SKM-1 (cell line): ENCODE measurements around the gene ECEL1.
"Not testable (repeated sequence)": the region's sequence is repeated elsewhere in the genome, so short reads cannot be mapped to it uniquely, and the experiment has no call there.

Experiments
- DNase-seq: peaks from one replicate; lab custom pipeline; 2025; ENCODE audit not compliant: unreplicated experiment; lab: John Stamatoyannopoulos, UW

The ECEL1 gene

GRCh38 chr2:232487385-232488096, at the start of gene ECEL1:
ECEL1 (minus strand) TSS chr2:232487834; CDS start chr2:232486653, 1,181 bp downstream.
- no peak for DNase-seq

GRCh38 chr2:232537079-232537478, 49.4 kb upstream of the ECEL1 start:
- no peak for DNase-seq

- no peak for DNase-seq
Measured at GRCh38 chr2:232535761-232536530, 48.3 kb upstream of the ECEL1 start.

DNA sequence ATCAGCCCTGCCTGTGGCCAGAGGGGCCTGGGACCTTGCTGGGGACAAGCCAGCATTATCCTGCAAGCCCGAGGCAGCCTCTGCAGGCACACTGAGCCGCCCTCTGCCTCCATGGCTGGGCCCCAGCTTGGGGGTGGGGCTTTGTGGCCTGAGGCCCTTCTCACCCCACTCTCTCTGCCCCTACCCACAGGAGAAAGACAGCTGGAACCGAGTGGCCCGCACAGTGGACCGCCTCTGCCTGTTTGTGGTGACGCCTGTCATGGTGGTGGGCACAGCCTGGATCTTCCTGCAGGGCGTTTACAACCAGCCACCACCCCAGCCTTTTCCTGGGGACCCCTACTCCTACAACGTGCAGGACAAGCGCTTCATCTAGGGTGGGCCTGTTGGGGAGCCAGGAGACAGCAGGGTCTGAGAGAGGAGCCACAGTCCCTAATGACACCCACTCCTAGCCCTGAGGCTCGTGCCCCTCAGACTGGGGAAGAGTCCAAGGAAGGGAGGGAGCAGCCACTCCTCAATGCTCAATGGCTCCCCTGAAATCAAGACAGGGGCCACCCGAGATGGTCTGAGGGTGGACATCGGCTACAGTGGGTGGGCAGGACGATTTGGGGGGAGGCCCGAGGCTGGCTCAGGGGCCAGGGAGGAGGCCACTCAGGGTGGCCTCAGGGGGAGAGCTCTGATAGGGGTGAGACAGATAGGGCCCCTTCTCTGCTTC, 47.5 kb upstream of the ECEL1 start:
- DNase-seq, result no peak

DNA sequence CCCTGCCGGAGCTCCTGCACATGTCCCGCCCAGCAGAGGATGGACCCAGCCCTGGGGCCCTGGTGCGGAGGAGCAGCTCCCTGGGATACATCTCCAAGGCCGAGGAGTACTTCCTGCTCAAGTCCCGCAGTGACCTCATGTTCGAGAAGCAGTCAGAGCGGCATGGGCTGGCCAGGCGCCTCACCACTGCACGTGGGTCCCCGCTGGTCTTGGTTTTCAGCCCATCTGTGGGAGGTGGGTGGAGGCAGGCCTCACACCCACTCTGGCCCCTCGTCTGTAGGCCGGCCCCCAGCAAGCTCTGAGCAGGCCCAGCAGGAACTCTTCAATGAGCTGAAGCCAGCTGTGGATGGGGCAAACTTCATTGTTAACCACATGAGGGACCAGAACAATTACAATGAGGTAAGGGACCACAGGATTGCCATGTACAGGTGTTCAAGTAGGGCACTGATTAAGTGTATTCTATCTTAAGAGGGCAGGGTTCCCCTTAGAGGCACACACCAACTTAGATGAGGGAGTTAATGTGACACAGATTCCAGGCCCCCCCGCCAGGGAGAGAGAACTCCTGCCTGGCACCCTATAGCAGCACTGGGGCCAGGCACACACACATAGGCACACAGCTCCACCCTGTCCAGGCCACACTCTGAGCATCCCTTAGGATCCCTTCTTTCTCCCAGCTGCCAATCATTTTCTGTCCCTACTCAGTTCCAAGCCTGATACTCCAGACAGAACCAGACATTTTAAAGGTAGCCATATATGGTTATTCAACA, 46.5 kb upstream of the ECEL1 start:
- no peak for DNase-seq

GRCh38 chr2:232532821-232533220, 45.2 kb upstream of the ECEL1 start:
- not testable (repeated sequence) for DNase-seq

GRCh38 chr2:232532419-232532818, 44.8 kb upstream of the ECEL1 start:
- DNase-seq, result no peak

DNA sequence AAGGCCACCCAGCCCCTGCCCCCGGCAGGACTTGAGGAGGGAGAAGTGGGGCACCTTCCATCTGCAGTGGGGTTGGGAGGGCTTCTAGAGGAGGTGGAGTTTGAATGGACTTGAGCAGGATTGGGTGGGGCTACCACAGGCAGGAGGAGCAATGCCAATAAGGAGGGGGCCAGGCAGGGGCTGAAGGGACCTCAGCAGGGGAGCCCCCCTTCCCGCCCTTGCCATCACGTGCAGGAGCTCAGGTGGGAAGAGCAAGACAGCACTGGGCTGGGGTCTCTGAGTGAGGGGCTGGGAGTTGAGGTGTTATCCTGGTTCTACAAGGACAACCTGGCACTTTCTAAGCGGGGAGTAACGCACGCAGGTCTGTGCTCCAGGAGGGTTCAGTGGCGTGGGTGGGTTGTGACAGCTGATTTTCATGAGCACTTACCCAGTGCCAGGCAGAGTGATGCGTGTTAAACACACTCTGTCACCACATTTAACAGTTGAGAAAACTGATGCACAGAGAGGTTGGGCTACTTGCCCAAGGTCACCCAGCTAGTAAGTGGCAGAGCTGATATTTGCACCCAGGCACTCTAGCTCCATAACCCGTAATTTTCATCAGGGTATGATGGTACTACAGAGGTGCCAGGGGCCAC, 43.1 kb upstream of the ECEL1 start:
- DNase-seq, result no peak

DNA sequence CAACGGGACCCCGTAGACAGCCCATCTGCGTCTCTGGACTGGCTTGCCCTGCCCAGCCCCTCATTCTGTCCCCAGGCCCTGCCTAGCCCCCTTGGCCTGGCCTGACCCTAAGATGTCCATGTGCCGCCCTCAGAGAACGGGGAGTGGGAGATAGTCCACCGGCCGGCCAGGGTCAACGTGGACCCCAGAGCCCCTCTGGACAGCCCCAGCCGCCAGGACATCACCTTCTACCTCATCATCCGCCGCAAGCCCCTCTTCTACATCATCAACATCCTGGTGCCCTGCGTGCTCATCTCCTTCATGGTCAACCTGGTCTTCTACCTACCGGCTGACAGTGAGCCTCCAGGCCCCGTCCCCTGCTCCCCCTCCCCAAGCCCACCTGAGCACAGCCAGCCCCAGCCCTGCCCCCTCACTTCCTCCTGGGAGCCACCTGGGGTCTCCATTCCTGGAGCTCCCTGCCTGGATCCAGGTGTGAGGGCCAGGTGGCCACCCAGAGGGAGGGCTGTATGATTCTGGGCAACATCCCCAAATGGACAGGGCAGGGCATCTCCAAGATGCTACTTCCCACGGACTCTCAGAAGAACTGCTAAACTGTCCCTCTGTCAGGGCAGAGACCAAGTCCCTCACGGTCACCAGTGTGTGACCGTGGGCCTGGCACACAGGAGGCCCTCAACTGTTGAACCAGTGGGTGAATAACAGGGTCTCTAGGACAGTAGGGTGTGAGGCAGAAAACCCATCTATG, 42.3 kb upstream of the ECEL1 start:
- no peak for DNase-seq

GRCh38 chr2:232528746-232529460, 41.3 kb upstream of the ECEL1 start:
- no peak for DNase-seq

DNA sequence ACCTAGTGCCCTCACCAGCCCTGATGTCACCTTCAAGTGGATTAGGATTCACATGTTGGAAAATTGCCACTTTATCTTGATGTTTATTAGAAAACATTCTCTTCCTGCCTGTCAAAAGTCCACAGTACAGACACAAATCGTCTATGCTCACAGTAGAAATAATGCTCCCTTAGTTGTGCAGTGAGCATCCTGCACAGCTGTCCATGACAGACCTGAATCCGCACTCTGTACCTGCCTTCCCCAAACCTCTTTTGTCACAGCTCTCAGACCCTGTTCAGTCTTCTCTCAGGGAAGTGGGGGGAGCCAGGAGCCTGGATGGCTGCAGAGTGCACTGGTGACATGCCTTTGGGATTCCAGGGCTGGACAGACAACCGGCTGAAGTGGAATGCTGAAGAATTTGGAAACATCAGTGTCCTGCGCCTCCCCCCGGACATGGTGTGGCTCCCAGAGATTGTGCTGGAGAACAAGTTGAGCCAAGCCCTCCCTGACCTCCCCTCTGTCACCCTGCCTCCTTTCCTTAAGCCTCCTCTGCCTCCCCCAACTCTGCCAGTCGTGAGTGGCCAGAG, 40.4 kb upstream of the ECEL1 start:
- DNase-seq, result no peak

DNA sequence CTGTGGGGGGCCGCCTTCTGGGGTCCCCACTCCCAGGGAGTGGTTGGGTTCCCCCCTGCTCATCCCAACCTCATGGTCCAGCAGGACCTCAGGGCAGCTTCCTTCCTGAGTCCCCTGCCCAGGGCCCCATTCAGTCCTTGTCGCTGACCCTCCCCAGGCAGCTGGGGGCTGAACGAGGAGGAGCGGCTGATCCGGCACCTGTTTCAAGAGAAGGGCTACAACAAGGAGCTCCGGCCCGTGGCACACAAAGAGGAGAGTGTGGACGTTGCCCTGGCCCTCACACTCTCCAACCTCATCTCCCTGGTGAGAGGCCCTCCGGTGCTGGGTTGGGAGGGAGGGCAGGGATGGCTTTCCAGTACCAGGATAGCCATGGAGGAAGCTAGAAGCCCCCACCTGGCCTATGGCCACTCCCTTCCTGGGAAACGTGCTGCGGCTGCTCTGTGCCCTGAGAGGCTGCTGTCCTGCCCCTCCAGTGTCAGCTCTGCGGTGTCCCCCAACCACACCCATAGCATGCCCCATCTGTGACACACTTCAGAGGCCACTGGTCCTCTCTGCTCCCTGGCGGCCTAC, 38.8 kb upstream of the ECEL1 start:
- no peak for DNase-seq

DNA sequence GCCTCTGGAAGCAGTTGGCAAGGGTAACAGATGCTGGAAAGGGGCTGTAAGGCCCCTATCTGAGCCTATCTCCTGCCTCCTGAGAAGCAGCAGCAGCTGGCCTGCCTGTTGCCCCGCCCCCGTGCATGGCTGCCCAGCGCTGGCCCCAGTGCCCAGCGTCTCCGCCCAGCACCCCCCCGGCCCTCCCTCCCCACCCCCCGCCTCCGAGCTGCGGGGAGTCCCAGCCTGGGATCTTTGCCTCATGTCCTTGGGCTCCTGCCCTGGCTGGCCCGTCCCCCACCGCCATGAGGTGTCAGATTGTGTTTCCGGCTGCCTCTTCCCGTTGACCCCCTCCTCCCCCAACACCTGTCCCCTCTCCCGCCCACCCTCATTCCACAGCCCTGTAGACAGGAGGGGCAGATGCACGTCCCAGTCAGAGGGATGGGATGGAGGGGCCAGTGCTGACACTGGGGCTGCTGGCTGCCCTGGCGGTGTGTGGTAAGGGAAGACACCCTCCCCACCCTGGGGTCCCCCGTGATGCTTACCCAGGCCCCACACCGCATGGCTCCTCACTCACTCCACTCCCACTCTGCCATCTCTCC, 38.2 kb upstream of the ECEL1 start, which contains the start of gene CHRND:
TSS of gene CHRND (plus strand) at position 370 of the 581 bp plus-strand sequence. CDS start at position 426, 56 bp downstream.
- no peak for DNase-seq

DNA sequence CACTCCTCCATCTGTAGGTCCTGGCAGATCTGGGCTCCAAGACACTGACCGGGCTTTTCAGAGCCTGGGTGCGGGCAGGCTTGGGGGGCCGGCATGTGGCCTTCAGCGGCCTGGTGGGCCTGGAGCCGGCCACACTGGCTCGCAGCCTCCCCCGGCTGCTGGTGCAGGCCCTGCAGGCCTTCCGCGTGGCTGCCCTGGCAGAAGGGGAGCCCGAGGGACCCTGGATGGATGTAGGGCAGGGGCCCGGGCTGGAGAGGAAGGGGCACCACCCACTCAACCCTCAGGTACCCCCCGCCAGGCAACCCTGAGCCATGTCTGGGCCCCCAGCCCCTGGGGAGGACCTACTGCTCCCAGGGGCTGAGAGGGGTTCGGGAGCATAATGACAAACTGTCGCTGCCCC, 37.6 kb upstream of the ECEL1 start:
- DNase-seq, result no peak

GRCh38 chr2:232524771-232525170, 37.1 kb upstream of the ECEL1 start:
- DNase-seq, result no peak

GRCh38 chr2:232523682-232524597, 36.3 kb upstream of the ECEL1 start:
- peak; percentile 23 for DNase-seq

- DNase-seq, result no peak
Measured at GRCh38 chr2:232523402-232523681, 35.7 kb upstream of the ECEL1 start.
